Smooth muscle cell (in vitro differentiated cells): ENCODE measurements around the gene LNP1. TPM values are rescaled to one million over a fixed set of nuclear protein-coding genes. Genes with fewer than 3 reads are reported as not detected.
A peak's percentile ranks its signal among the peaks of the same experiment; 100 is the strongest.

ENCODE experiments used
- DNase-seq: peaks from one replicate; lab custom pipeline; 2025; ENCODE audit not compliant: unreplicated experiment; lab: John Stamatoyannopoulos, UW
- H2AFZ ChIP-seq: fragments of 200-600 bp; sonication (generic); 2 replicates; pipeline ENCODE4 v1.6.0; 2016; ENCODE audit warnings: antibody characterized with exemption, low read depth, mild to moderate bottlenecking
- H3F3A ChIP-seq: fragments of 200-600 bp; sonication (generic); 2 replicates; pipeline ENCODE4 v1.6.0; 2017; ENCODE audit warnings: antibody characterized with exemption, low read depth
- H3K27ac ChIP-seq: fragments of 200-600 bp; sonication (generic); 2 replicates; pipeline ENCODE4 v1.5.1; 2016; ENCODE audit warnings: low read depth, mild to moderate bottlenecking
- H3K27me3 ChIP-seq: fragments of 200-600 bp; sonication (generic); 2 replicates; pipeline ENCODE4 v1.6.1; 2016; ENCODE audit warnings: low read depth, mild to moderate bottlenecking
- H3K36me3 ChIP-seq: fragments of 200-600 bp; sonication (generic); 2 replicates; pipeline ENCODE4 v1.5.1; 2016; ENCODE audit warnings: low read depth
- H3K4me1 ChIP-seq: fragments of 200-600 bp; sonication (generic); 2 replicates; pipeline ENCODE4 v1.5.1; 2016; ENCODE audit warnings: low read depth
- H3K4me2 ChIP-seq: fragments of 200-600 bp; sonication (generic); 2 replicates; pipeline ENCODE4 v1.6.0; 2016; ENCODE audit warnings: mild to moderate bottlenecking
- H3K4me3 ChIP-seq: fragments of 200-600 bp; sonication (generic); 2 replicates; pipeline ENCODE4 v1.5.1; 2016; ENCODE audit warnings: mild to moderate bottlenecking
- H3K79me2 ChIP-seq: fragments of 200-600 bp; sonication (generic); 2 replicates; pipeline ENCODE4 v1.6.0; 2016; ENCODE audit warnings: low read depth, mild to moderate bottlenecking
- H3K9ac ChIP-seq: fragments of 200-600 bp; sonication (generic); 2 replicates; pipeline ENCODE4 v1.6.0; 2016; ENCODE audit warnings: low read depth
- H3K9me3 ChIP-seq: fragments of 200-600 bp; sonication (generic); replicated peaks from 2 replicates; pipeline ENCODE4 v1.5.1; 2016; ENCODE audit warnings: low read depth
- H4K20me1 ChIP-seq: fragments of 200-600 bp; sonication (generic); 2 replicates; pipeline ENCODE4 v1.6.0; 2016; ENCODE audit warnings: low read depth
- WGBS: methylation state at CpG from one replicate; pipeline ENCODE4 v1.1.7; 2016; ENCODE audit warnings: low lambda C conversion rate; 5-methylcytosine and 5-hydroxymethylcytosine counted together
- polyA plus RNA-seq: library from polyadenylated mRNA; unstranded; fragments of >200 nt; fragmentation: Nextera tagmentation; extraction: Ambion mirVana; gene quantifications from 2 replicates; pipeline ENCODE4 v1.2.1, GENCODE V29; 2016
- total RNA-seq: library from RNA; depleted of rRNA; stranded (reverse); fragments of >200 nt; gene quantifications from 2 replicates; pipeline ENCODE4 v1.2.3, GENCODE V29; 2014
- TF ChIP-seq, protein P1 (sequence below): fragments of 200-600 bp; sonication (generic); IDR thresholded peaks from 2 replicates; pipeline ENCODE4 v1.5.1; 2017; ENCODE audit warnings: borderline replicate concordance, mild to moderate bottlenecking, antibody characterized with exemption; ENCODE audit not compliant: insufficient read depth, poor library complexity, severe bottlenecking

The LNP1 gene
- total and polyA plus RNA-seq, 2 experiments from 2014 or later: 3.1 to 4.3 TPM

DNA sequence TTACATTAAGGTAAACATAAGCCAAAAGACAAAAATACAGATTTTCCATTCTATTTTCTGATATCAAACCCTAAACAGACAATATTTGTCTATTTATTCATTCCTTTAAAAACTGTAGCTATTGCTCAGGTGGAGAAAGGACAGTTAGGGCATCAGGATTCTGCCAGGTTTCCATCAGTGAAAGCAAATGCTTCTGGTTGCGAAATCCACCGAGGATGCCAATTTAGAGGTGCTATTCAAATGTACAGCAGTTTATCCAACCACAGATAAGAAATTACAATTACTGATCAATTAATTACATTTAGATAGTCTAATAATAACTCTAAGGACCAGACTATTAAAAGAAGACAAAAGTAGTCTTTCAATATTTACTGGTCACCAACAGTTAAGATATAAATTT, 4.4 kb upstream of the LNP1 start:
- Histone ChIP-seq H3K36me3 (no peaks in the 10 kb centered on the region), H3K79me2 (peaks cover 92% of the 10 kb centered on the region), H3K27me3 (no peaks in the 10 kb centered on the region), H2AFZ (no peak overlapping the region), H3K4me1 (peaks cover 17% of the 10 kb centered on the region), H3K9me3 (no peaks in the 10 kb centered on the region), H3F3A (no peaks in the 10 kb centered on the region), H4K20me1 (peaks cover 88% of the 10 kb centered on the region), H3K4me3 (no peak overlapping the region), H3K9ac (no peak overlapping the region), H3K4me2 (peak overlapping the region; percentile 16), H3K27ac (no peak overlapping the region)
- DNase-seq: no peak
- TF ChIP-seq, protein P1, sequence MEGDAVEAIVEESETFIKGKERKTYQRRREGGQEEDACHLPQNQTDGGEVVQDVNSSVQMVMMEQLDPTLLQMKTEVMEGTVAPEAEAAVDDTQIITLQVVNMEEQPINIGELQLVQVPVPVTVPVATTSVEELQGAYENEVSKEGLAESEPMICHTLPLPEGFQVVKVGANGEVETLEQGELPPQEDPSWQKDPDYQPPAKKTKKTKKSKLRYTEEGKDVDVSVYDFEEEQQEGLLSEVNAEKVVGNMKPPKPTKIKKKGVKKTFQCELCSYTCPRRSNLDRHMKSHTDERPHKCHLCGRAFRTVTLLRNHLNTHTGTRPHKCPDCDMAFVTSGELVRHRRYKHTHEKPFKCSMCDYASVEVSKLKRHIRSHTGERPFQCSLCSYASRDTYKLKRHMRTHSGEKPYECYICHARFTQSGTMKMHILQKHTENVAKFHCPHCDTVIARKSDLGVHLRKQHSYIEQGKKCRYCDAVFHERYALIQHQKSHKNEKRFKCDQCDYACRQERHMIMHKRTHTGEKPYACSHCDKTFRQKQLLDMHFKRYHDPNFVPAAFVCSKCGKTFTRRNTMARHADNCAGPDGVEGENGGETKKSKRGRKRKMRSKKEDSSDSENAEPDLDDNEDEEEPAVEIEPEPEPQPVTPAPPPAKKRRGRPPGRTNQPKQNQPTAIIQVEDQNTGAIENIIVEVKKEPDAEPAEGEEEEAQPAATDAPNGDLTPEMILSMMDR: no peak
- WGBS: 92% methylated on average over 2 of the region's 2 CpGs

DNA sequence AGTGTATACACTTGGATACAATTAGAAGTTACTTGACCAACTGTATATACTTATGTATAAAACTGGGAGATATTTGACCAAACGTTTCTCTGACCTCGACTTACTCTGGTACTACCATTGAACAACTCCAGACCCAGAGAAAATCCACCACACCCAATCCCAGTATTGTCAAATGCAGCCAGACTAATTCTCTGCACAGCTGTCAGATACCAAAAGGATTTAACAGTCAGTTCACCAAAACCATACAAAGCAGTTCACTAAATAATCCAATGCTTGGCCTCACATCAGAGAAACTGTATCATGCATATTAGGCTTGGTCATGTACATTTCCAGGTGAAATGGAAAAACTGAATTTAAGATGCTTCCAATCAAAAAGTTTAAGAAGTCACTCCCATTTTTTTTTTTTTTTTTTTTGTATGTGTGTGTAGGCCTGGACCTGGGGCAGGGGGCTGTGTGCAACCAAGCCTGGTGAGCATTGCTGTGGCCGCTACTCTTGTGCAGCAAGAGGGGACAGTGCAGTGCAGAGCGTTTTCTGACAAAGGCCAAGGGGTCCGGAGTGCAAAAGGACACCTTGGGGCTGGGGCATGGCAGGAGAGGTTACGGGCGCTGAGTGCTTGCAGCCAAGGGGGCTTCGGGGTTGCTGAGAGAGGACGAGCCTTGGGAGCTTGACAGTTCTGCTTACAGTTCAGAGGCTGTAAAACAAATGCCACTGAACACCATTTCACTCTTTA, 1.8 kb upstream of the LNP1 start:
- Histone ChIP-seq H3K79me2 (peaks cover 90% of the 10 kb centered on the region), H3K4me2 (peak overlapping the region; percentile 96), H3F3A (no peaks in the 10 kb centered on the region), H3K27ac (peak overlapping the region; percentile 96), H3K27me3 (no peaks in the 10 kb centered on the region), H3K4me1 (peaks cover 25% of the 10 kb centered on the region), H3K4me3 (peak overlapping the region; percentile 83), H4K20me1 (peaks cover 62% of the 10 kb centered on the region), H2AFZ (no peak overlapping the region), H3K9ac (peak overlapping the region; percentile 94), H3K9me3 (no peaks in the 10 kb centered on the region), H3K36me3 (no peaks in the 10 kb centered on the region)
- no peak for DNase-seq
- WGBS: 57% methylated on average over 9 of the region's 9 CpGs
- TF ChIP-seq, protein P1: no peak

DNA sequence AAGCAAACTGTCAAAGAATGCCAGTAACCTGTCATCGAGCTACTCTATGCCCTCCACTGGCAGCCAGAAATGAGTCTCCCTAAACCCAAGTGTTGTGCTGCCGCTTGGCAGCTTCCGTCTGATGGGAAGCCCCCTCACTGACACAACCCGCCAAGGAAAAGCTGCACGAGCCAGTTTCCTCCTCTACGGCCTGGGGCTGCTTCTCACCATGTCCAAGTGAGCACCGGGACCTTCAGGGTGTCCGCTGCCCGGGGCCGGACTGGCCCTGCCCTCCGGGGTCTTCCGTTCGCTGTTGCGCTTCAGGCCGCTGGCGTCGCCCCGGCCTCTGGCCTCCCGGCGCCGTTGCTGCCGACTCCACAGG, 940 bp upstream of the LNP1 start:
- no peak for DNase-seq
- Histone ChIP-seq H3K4me3 (peak overlapping the region; percentile 83), H3K79me2 (peaks cover 81% of the 10 kb centered on the region), H3K9ac (peak overlapping the region; percentile 94), H3K9me3 (no peaks in the 10 kb centered on the region), H3K27me3 (no peaks in the 10 kb centered on the region), H3K36me3 (no peaks in the 10 kb centered on the region), H3K4me1 (peaks cover 25% of the 10 kb centered on the region), H2AFZ (peak overlapping the region; percentile 91), H3K4me2 (peak overlapping the region; percentile 96), H4K20me1 (peaks cover 53% of the 10 kb centered on the region), H3F3A (no peaks in the 10 kb centered on the region), H3K27ac (peak overlapping the region; percentile 96)
- WGBS: 3% methylated on average over 22 of the region's 22 CpGs
- TF ChIP-seq, protein P1: no peak

DNA sequence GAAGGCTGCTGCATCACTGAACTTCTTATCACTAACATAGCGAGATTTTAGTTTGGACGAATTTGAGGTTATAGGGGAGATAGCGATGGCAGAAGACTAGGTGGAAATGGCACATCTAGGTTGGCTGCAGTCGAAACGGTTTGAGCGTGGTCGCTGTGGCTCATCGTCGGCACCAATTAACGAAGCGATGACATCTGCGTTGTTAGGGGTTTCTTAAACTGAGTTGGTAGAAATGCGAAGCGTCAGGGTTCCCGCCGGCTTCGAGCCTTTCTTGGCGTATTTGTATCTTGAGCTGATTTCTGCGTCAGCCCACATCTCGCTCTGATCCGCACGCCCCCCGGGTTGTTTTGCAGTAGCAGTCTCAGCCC, 319 bp downstream of the LNP1 start:
- under 1% methylated on average over 23 of the region's 23 CpGs for WGBS

More for the DNA sequence above, 319 bp downstream of the LNP1 start:
- peaks cover 41% of the 10 kb centered on the region for H4K20me1 ChIP-seq
- peak overlapping the region; percentile 94 for H3K9ac ChIP-seq
- TF ChIP-seq, protein P1: no peak
- H2AFZ ChIP-seq: peak overlapping the region; percentile 91
- H3K36me3 ChIP-seq: no peaks in the 10 kb centered on the region
- H3K4me1 ChIP-seq: peaks cover 25% of the 10 kb centered on the region
- no peaks in the 10 kb centered on the region for H3K9me3 ChIP-seq
- peaks cover 72% of the 10 kb centered on the region for H3K79me2 ChIP-seq
- no peak for DNase-seq
- peak overlapping the region; percentile 96 for H3K4me2 ChIP-seq
- peak overlapping the region; percentile 83 for H3K4me3 ChIP-seq
- peak overlapping the region; percentile 96 for H3K27ac ChIP-seq
- no peaks in the 10 kb centered on the region for H3F3A ChIP-seq
- H3K27me3 ChIP-seq: no peaks in the 10 kb centered on the region
